Thymus (tissue), 11 donors: Measurements from ENCODE around the gene GIPC1. TPM values are rescaled to one million over a fixed set of nuclear protein-coding genes. Genes with fewer than 3 reads are reported as not detected.
A peak's percentile ranks its signal among the peaks of the same experiment; 100 is the strongest.

Experiments used
- DNase-seq, 9 donors: peaks; one replicate each; pipeline ENCODE4 v3.0.0-alpha.2; 2013; ENCODE audit warnings: low spot score in 9 of 9, low read depth in 6 of 9, missing footprints in 1 of 9
- H3K27ac ChIP-seq, 2 donors: one replicate each; pipeline ENCODE4 v1.5.1; 2013; ENCODE audit warnings: control low read depth in 1 of 2, low read depth in 1 of 2, low read length in 1 of 2, mild to moderate bottlenecking in 1 of 2, moderate library complexity in 1 of 2
- H3K27me3 ChIP-seq, 2 donors: one replicate each; pipeline ENCODE4 v1.5.1; 2013; ENCODE audit warnings: low read length in 1 of 2; ENCODE audit not compliant: control insufficient read depth in 2 of 2, insufficient read depth in 1 of 2
- H3K36me3 ChIP-seq, 2 donors: one replicate each; pipeline ENCODE4 v1.5.1; 2013; ENCODE audit warnings: low read length in 1 of 2, mild to moderate bottlenecking in 1 of 2, moderate library complexity in 1 of 2; ENCODE audit not compliant: control insufficient read depth in 2 of 2, insufficient read depth in 2 of 2
- H3K4me1 ChIP-seq, 2 donors: one replicate each; pipeline ENCODE4 v1.5.1; 2013; ENCODE audit warnings: low read length in 2 of 2; ENCODE audit not compliant: control insufficient read depth in 2 of 2, insufficient read depth in 2 of 2
- H3K4me3 ChIP-seq, 2 donors: one replicate each; pipeline ENCODE4 v1.5.1; 2013; ENCODE audit warnings: low read length in 2 of 2, control low read depth in 1 of 2, mild to moderate bottlenecking in 1 of 2
- H3K9me3 ChIP-seq, 2 donors: one replicate each; pipeline ENCODE4 v1.5.1; 2013; ENCODE audit warnings: low read length in 1 of 2, mild to moderate bottlenecking in 1 of 2; ENCODE audit not compliant: control insufficient read depth in 2 of 2, insufficient read depth in 1 of 2
- WGBS: extraction: QIAGEN DNeasy Blood & Tissue Kit; methylation state at CpG from one replicate; pipeline ENCODE4 v1.1.7; 2013; 5-methylcytosine and 5-hydroxymethylcytosine counted together
- polyA plus RNA-seq: library from polyadenylated mRNA; stranded (reverse); fragments of 200-250 nt; gene quantifications from one replicate; pipeline ENCODE4 v1.2.3, GENCODE V29; 2013
- total RNA-seq: library from RNA; stranded (reverse); fragments of 120-200 nt; gene quantifications from one replicate; pipeline ENCODE4 v1.2.4, GENCODE V29; 2013
- donor health status: healthy.

Gene GIPC1
- total and polyA plus RNA-seq, 2 donors: 58.5 to 63.1 TPM

GRCh38 chr19:14450876-14451275, 45.1 kb downstream of the GIPC1 start:
- Histone ChIP-seq H3K9me3 (peaks cover 0 to 9% of the 10 kb centered on the region in 2 donors), H3K27ac (no peak overlapping the region), H3K36me3 (peaks cover 64 to 76% of the 10 kb centered on the region in 2 donors), H3K27me3 (no peaks in the 10 kb centered on the region), H3K4me1 (no peaks in the 10 kb centered on the region), H3K4me3 (no peak overlapping the region)
- DNase-seq: no peak
- 99% methylated on average over 19 of the region's 19 CpGs for WGBS

DNA sequence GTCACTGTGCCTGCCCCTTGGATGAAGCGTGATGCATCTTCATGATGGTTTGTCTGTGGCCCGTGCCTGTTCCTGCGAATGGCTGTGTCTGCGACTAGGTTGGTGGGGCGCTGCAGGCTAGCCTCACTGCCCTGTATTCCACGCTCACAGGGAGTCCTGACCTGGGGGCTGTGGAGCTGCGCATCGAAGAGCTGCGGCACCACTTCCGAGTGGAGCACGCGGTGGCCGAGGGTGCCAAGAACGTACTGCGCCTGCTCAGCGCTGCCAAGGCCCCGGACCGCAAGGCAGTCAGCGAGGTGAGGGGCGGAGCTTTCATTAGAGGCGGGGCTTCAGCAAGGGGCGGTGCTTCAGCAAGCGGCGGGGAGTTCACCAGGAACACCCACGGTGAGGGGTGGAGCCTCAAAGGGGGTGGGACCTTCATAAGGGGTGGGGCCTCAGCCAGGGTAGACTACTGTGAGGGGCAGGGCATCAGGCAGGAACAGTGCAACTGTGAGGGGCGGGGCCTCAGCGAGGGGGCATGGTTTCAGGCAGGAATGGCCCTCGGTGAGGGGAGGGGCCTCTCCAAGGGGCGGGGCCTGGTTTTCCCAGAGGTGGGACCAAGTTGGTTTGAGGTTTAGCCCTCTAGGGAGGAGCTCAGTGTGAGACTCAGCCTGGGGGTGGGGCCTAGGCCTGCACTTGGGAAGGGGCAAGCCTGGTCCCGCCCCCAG, 45.6 kb downstream of the GIPC1 start:
- Histone ChIP-seq H3K36me3 (peaks cover 68 to 76% of the 10 kb centered on the region in 2 donors), H3K4me1 (no peaks in the 10 kb centered on the region), H3K27me3 (no peaks in the 10 kb centered on the region), H3K4me3 (no peak overlapping the region), H3K27ac (no peak overlapping the region), H3K9me3 (peaks cover 0 to 9% of the 10 kb centered on the region in 2 donors)
- DNase-seq: no peak
- WGBS: 94% methylated on average over 30 of the region's 30 CpGs

DNA sequence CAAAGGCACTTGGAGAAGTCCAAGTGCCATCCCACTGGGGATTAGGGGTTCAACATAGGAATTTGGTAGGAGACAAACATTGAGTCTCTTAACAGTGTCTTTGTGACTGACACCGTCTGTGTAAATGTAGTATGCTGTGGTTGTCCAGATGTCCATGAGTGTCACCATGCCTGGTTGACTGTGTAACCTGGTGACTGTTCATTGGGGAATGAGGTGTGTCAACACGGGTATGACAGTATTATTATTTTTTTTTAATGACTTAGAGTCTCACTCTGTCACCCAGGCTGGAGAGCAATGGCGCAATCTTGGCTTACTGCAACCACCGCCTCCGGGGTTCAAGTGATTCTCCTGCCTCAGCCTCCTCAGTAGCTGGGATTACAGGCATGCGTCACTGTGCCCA, 46.6 kb downstream of the GIPC1 start:
- Histone ChIP-seq H3K4me1 (no peaks in the 10 kb centered on the region), H3K27ac (no peak overlapping the region), H3K36me3 (peaks cover 70 to 76% of the 10 kb centered on the region in 2 donors), H3K4me3 (no peak overlapping the region), H3K27me3 (no peaks in the 10 kb centered on the region), H3K9me3 (peaks cover 0 to 9% of the 10 kb centered on the region in 2 donors)
- DNase-seq: no peak
- 97% methylated on average over 6 of the region's 6 CpGs for WGBS

- no peak overlapping the region for H3K27ac ChIP-seq
- 98% methylated on average over 10 of the region's 10 CpGs for WGBS
- peaks cover 0 to 9% of the 10 kb centered on the region in 2 donors for H3K9me3 ChIP-seq
- no peaks in the 10 kb centered on the region for H3K4me1 ChIP-seq
- no peak for DNase-seq
- H3K27me3 ChIP-seq: no peaks in the 10 kb centered on the region
- H3K36me3 ChIP-seq: peaks cover 83 to 93% of the 10 kb centered on the region in 2 donors
- H3K4me3 ChIP-seq: no peak overlapping the region
These were observed 49.4 kb downstream of the GIPC1 start for GRCh38 chr19:14446336-14447036.

- Histone ChIP-seq H3K36me3 (peaks cover 64 to 68% of the 10 kb centered on the region in 2 donors), H3K27me3 (no peaks in the 10 kb centered on the region), H3K4me1 (peaks cover 8 to 24% of the 10 kb centered on the region in 2 donors), H3K27ac (no peak overlapping the region), H3K9me3 (no peaks in the 10 kb centered on the region), H3K4me3 (no peak overlapping the region)
- DNase-seq: no peak
- 97% methylated on average over 14 of the region's 14 CpGs for WGBS
These were observed 52.2 kb downstream of the GIPC1 start for GRCh38 chr19:14443632-14444216.

DNA sequence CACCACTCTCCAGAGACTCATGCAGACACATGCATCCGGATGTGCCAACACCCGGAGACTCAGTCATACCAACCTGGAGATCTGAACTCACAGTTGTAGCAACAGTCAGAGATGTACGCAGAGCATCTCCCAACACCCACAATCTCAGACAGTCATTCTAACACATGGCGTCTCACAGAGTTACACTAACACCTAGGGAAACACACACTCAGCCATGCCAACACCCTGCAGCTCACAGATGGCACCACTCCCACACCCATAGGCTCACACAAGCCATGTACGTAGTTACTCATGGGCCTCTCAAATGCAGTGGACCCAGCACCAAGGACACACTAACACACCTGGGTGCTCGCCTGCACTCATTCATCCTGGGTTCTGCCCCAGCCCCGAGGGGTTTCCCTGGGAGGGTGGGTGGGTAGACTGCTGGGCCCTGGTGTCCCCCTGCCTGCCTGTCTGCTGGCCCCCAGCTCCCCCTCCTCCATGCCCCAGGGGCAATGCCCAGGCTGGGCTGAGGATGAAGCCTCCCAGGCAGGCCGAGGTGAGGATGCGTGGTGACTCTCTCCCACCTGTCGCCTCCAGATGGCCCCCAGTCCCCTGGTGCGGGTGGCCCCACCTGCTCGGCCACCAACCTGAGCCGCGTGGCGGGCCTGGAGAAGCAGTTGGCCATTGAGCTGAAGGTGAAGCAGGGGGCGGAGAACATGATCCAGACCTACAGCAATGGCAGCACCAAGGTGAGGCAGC, 52.9 kb downstream of the GIPC1 start:
- Histone ChIP-seq H3K9me3 (no peaks in the 10 kb centered on the region), H3K27ac (no peak overlapping the region), H3K4me3 (no peak overlapping the region), H3K36me3 (peaks cover 58 to 62% of the 10 kb centered on the region in 2 donors), H3K4me1 (peaks cover 8 to 24% of the 10 kb centered on the region in 2 donors), H3K27me3 (no peaks in the 10 kb centered on the region)
- whole genome bisulfite sequencing: 94% methylated on average over 16 of the region's 16 CpGs
- DNase-seq: no peak

DNA sequence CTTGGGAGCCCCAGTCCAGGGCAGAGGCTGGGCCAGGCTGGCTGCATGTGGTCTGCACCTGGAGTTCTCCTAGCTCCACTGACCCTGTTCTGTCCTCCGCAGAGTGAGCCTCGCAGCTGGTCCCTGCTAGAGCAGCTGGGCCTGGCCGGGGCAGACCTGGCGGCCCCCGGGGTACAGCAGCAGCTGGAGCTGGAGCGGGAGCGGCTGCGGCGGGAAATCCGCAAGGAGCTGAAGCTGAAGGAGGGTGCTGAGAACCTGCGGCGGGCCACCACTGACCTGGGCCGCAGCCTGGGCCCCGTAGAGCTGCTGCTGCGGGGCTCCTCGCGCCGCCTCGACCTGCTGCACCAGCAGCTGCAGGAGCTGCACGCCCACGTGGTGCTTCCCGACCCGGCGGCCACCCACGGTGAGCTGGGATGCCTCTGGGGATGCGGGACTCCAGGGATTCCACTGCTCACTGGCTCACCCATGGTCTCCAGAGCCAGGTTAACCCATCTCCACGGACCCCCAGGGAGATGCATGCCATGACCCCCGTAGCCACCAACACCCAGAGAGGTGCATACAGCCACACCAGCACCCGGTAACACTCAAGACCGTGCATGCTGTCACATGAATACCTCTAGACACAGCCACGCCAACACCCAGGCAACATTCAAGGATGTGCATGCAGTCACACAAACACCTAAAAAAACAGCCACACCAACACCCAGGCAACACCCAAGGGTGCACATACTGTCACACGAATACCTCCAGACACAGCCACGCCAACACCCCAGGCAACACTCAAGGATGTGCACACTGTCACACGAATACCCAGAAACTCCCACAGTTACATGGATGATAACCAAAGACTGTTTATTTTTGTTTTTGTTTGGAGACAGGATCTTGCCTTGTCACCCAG, 54.6 kb downstream of the GIPC1 start:
- DNase-seq: no peak
- H3K4me1 ChIP-seq: peaks cover 8 to 24% of the 10 kb centered on the region in 2 donors
- H3K27ac ChIP-seq: no peak overlapping the region
- no peak overlapping the region for H3K4me3 ChIP-seq
- H3K9me3 ChIP-seq: no peaks in the 10 kb centered on the region
- peaks cover 44 to 49% of the 10 kb centered on the region in 2 donors for H3K36me3 ChIP-seq
- no peaks in the 10 kb centered on the region for H3K27me3 ChIP-seq
- 97% methylated on average over 34 of the region's 34 CpGs for WGBS

GRCh38 chr19:14440049-14440448, 55.9 kb downstream of the GIPC1 start:
- peaks cover 34 to 41% of the 10 kb centered on the region in 2 donors for H3K36me3 ChIP-seq
- H3K4me3 ChIP-seq: peak overlapping the region; percentile 57 to 62
- DNase-seq: peak; percentile 62 to 91 (median 80)
- no peaks in the 10 kb centered on the region for H3K27me3 ChIP-seq
- H3K9me3 ChIP-seq: peaks cover 0 to 4% of the 10 kb centered on the region in 2 donors
- peaks cover 8 to 27% of the 10 kb centered on the region in 2 donors for H3K4me1 ChIP-seq
- H3K27ac ChIP-seq: peak overlapping the region; percentile 3 to 62
- WGBS: 2% methylated on average over 9 of the region's 9 CpGs
